Smooth muscle cell of the brain vasculature (primary cell): ENCODE results near the gene AMIGO1.

Source experiments
- DNase-seq: peaks from one replicate; pipeline ENCODE4 v3.0.0-alpha.2; 2012; ENCODE audit warnings: low read depth, low spot score

AMIGO1 gene

DNA sequence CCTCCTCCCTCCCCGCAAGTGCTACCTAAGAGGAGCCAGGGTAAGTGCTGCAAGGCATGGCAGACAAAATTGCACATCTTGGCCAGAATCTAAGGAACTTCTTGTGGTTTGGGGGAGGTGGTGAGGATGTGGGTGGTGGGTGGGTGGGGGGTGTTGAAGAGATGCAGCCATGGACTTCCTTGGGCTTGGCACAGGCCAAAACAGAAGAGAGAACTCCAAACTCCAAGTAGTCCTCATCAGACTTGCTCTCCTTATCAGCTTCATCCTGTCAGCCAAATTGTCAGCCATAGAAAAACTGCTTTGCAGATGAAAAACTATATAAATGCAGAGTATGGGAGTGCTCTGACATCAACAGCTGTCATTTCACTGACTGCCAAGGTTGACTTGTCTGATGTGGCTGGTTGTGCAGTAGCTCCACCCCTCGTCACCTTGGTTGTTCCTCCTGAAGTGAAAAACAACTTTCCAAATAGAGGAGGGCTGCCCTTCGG lies 7.1 kb downstream of the AMIGO1 start:
- DNase-seq: no peak

DNA sequence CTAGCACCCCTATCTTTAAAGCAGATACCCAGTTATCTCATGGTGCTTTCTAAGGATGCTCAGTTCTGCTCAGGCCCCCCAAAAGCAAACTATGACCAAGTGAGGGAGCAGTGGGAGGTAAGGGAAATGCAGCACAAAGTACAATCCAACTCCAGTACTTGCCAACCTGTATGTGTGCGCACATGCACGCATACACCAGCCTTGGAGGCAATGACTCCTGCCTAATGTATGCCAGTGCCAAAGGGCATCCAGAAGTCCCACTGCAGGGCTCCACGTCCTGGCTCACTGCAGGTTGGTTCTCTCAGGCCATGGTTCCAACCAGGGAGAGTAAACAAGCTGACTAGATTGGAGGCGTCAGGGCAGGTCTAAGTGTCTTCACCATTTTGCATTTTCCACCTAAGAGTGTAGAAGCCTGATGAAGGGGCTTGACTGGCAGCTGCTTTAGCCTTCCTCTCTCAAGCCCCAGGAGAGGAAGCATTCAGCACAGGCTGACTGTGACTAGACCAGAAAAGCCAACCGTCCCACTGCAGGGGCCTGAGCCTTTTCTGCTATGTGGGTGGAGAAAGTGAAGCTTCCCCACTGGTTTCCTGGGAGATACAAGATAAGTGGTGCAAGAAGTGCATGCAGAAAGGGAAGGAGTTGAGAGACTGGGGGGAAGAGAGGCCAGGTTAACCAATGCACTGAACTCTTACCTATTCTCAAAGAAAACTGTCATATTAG lies 7.7 kb downstream of the AMIGO1 start:
- no peak for DNase-seq

DNA sequence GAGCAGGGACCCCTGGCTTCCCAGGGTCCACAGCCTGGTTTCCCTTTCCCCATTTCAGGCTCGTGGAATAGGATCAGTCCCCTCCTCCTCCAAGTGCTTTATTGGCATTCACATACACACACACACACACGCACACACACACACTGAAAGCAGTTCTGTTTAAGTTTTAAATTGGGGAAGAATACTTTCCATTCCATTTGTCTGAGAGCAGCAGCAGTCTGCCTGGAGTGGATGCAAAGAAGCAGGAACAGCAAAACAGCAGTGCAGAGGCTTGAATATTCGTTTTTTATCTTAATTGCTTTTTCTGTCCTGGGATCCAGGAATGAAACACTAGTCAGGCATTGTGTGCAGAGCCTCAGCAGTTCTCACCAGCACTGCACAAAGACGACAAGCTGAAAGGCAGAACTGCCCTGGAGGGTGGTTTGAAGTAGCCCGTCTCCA lies 8.6 kb downstream of the AMIGO1 start:
- DNase-seq: no peak

DNA sequence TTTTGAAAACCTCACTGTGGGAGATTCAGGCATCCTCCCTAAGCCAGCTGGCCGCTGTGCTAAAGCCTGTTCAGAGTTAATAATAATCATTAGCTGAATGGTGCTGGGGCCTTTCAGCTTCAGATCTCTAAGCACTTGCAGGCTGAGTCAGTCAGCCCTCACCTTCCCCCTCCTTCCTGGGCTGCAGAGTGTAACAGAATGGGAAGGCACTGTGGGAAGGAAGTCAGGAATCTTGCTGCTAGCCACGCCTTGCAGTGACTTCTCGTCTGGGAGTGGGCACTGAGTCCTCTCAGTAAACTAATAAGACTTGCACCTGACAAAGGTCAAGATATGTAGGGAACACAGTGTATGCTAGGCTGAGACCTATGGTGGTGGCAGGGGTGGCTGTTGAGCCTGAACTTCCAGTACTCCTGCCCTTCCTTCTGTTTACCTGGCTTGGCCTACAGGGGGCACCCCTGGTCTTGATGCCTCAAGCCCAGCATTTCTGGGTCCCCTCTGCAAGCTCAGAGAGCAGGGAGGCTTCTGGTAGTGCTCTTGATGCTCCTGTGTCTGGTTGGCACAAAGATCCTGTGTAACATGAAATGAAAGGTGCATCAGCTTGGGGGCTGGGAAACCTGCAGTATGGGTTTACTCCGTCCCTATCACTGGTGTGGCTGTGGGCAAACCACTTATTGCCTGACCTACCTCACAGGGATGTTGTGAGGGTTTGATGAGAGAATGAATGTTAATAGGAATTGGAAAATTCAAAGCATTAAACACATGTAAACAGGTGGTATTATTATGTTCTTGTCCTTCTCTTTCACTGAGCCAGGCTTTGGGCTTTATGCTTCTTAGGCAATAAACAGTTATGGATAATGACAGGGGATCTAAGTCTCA lies 9.6 kb downstream of the AMIGO1 start:
- no peak for DNase-seq

DNA sequence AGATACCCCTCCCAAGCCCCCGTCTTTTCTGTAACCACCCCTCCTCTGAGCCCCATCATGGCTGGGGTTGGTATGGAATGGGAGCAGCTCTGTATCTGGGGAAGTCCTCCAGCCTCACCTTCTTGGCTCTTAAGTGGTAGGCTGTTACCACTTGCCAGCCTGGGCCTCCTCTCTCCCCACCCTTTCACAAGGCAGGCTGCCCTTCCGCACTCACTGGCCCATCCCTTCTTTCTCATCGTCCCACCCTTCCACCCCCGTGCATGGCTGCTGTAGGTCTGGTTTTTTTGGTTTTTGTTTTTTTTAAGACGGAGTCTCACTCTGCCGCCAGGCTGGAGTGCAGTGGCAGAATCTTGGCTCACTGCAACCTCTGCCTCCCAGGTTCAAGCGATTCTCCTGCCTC lies 10.4 kb downstream of the AMIGO1 start:
- no peak for DNase-seq

DNA sequence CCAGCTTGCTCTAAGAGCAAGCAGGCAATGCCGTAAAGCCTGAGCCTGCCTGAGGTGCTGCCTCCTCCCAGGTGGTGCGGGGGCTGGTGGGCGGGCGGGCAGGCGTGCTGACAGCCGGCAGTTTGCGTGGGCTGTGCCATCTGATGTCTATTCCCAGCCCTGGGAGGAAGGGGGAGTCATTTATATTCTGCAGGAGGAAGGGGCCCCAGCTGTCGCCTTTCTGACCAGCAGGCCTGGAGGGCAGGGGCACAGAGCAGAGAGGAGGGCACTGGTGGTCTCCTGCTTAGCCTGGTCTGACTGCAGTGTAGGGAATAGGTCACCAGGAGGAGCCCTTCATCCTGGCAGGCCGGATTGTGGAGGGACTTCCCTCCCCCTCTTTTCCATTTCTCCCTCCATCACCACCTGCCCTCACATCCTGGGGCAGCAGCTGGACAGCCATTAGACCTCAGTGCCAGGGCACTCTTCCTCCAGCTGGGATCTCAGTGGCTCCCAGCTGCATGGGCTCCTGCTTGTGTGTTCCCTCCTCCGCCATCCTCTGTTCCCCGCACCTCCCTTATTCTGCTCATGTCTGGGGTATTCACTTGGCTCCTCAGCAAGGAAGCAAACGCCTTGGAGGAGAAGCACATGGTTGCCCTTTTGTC lies 11.2 kb downstream of the AMIGO1 start:
- DNase-seq: no peak

DNA sequence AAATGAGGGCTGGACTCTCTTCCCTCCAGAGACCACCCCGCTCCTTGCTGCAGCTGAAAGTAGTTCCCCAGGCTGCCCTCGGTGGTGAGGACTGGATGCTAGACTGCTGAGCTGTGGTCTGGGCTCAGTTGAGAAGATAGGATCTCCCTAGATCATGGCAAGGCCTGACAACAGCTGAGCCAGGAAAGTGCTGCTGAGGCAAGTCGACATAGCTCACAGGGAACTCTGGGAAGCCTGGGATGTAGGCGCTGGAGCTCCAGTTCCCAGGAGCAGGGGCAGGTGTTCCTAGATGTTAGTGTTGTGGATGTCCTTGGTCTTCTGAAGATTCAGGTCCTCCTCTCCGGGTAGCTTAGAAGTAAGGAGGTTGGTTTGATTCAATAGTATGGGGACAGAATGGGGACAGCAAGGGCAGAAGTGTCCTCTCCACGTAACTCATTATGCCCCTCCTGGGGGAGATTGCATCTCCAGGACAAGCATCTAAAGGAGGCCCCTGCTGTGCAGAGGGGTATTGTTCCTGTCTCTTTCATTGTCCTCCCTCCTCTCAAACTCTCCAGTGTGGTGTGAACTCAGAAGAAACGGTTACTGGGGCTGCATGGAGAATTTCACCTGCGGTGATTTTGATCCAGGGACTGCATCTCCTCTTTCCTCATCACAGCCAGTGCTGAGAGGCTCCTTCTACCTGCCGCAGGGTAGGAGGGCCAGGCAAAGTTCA lies 11.9 kb downstream of the AMIGO1 start:
- no peak for DNase-seq

DNA sequence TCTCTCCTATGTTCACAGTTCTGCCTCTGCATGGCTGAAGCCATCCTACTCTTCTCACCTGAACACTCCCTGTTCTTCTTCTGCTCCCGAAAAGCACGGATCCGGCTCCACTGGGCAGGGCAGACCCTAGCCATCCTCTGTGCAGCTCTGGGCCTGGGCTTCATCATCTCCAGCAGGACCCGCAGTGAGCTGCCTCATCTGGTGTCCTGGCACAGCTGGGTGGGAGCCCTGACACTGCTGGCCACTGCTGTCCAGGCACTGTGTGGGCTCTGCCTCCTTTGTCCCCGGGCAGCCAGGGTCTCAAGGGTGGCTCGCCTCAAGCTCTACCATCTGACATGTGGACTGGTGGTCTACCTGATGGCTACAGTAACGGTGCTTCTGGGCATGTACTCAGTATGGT lies 13.8 kb downstream of the AMIGO1 start:
- DNase-seq: no peak

DNA sequence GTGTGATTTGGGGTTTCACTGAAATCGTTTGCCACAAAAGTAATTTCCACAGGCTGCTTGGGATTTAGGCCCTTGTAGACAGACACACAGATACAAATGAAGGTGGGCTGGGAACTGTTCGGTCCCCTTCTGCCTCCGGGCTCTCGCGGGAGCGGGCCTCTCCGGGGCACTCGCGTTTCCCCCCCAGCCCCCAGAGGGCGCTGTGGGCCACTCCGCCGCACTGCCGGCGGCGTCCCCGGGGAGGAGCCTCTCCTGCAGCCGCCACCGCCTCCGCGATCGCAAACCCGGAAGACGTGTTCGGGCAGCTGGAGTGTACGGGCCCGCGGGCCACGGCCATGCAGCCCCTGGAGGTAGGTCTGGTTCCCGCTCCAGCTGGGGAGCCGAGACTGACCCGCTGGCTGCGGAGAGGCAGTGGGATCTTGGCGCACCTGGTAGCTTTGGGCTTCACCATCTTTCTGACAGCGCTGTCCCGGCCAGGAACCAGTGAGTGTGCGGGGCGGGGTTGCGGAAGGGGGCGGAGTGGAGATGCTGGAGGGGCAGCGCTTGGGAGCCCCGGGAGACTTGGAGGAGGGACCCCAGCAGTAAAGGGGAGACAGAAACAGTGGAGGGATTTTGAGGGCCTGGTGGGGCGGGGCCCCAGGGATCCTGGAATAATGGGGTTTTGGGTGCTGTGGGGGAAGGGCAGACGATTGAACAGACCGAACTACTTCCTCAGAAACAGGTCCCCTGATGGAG lies 15.6 kb downstream of the AMIGO1 start, which contains the start of gene CYB561D1:
Gene CYB561D1 (plus strand): TSS at position 290 of the 735 bp plus-strand sequence. CDS start 46 bp downstream, at position 336.
- DNase-seq: peak; percentile 62

DNA sequence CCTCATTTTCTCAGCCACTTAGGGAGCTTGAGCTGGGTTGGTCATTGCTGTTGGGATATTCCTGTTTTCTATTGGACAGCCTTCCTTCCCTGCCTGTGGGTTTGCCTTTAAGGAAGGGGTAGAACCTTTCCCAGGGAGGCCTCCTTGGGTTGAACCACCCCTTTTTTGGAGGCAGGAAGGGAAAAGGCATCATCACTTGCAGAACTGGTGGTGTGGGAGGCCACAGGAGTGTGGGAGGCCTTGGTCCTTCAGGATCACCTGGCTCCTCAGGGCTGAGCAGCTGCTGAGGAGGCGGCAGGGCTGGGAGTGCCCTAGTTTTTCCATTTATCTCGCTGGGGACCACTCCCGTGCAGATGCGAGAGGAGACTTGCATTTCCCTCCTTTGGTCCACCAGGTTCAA lies 16.3 kb downstream of the AMIGO1 start:
- no peak for DNase-seq

DNA sequence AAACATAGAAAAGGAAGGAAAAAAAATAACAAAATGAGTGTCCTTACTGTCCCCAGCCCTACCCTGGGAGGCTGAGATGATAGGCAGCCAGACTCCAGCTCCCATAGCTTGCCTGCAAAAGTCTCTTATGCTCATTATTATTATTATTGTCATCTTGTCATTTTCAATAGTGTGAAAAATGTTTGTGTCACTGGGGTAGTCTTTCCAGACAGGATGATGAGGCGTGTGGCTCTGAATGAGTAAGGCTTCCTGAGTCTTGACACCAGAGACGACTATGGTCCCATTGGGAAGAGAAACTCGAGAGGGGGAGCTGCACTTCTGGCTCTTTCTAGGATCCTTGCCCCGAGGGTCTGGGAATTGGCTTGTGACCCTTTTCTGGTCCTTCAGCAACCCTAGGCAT lies 16.7 kb downstream of the AMIGO1 start:
- DNase-seq: no peak

DNA sequence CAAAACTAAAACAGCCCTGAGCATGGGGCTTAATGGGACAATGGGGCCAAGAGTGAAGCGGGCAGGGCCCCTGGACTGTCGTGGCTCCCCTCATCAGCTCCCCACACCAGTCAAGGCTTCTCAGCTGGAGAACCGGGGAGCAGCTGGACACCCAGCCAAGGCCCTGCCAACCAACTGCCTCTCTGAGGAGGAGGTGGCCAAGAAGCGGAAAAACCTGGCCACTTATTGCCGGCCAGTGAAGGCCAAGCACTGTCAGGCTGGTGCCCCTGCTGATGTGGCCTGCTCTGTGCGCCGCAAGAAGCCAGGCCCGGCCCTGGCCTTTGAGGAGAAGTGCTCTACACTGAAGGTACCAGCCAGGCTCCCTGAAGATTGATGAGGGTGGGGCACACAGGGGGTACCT lies 18.2 kb downstream of the AMIGO1 start:
- no peak for DNase-seq

DNA sequence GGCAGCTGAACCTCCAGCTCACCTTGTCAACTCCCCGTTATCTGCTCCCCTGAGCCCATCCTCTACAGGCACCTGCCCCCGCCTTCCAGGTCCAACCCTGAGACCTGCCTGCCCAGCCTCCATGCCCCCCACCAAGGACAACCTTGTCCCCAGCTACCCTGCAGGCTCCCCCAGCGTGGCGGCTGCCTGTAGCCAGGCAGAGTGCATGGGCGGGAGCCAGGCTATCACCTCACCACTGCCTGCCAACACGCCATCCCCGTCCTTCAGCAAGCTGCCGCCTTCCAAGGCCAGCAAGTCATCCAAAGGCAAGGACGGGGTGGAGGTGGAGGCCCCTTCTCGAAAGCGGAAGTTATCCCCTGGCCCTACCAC lies 18.6 kb downstream of the AMIGO1 start:
- no peak for DNase-seq

DNA sequence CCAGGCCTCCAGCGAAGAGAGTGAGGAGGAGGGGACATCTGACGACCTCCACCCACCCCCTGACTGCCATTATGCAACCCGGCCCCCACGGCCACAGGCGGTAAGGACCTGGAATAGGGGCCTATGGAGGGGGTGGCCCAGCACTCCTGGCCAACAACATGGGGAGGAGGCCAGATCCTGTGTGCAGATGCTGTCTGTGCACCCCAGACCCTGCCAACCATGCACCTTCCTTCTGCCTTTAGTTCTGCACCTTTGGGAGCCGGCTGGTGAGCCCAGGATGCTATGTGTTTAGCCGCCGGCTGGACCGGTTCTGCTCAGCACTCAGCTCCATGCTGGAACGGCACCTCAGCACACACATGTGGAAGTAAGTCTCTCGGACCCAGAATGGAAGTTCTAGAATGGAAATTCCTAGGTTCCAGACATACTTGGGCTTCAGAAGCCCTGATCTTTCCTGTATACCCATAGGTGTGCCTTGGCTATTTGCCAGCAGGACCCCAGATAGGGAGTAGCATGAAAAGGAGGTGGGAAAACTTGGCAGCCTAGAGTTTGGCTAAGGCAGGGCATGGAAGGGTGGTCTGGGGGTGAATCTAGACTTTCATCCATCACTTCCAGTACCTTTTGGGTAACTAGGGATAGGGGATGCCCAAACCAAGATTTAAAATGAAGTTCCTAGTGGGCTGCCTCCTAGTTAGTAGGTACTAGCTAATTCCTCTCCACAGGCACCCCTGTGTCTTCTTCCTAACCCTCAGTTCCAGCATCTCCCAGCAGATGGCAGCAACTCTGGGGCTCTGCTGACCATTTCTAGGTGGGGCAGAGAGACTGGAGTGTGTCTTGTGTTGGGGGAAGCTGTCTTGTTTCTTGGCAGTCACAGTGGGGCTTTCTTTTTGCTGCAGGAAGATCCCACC lies 19.2 kb downstream of the AMIGO1 start:
- DNase-seq: peak; percentile 39

DNA sequence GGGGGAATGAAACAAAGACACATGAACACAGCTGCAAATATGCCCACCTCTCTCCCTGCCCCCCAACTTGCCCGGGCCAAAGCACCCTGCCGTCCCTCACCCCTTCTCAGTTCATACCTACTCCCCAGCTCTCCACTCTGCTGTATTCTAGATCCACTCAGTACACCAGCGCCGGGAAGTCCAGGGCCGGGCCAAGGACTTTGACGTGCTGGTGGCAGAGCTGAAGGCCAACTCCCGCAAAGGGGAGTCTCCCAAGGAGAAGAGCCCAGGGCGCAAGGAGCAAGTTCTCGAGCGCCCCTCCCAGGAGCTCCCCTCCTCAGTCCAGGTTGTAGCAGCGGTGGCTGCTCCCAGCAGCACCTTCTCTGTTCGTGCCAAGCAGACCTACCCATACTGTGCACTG lies 20.8 kb downstream of the AMIGO1 start:
- no peak for DNase-seq

DNA sequence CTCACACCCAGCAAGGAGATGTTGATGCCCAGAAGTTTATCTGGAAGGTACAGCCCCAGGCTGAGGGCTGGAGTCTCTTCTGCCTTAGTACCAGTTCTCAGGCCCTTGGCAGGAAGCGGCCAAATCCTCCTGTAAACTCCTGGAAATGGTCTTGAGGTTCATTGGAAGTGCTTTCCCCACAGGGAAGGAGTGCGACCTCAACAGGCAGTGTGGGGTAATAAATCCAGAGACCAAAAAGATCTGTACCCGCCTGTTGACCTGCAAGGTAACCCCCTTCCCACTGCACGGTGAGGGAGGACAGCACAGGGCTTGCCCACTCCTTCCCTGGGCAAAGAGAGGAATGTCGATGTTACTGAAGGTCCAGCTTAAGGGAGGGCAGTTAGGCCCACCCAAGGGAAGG lies 21.3 kb downstream of the AMIGO1 start:
- no peak for DNase-seq

DNA sequence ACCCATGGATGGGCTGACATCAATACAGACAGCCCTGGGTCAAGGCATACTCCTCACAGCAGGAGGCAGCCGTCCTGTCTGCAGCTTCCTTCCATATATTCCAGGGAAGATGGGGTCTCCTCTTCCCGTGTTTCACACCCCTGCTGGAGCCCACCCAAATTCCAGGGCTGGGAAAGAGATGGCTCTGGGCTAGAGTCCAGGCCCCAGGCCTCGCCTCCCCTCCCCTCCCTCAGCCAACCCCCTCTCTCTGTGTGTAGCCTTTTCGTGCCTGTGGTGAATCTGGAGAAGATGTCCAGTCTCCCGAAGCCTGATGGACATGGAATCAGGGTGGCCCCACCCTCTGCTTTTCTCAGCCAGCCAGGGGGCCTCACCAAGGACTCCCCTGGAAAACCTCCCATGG lies 22.3 kb downstream of the AMIGO1 start:
- DNase-seq: no peak

DNA sequence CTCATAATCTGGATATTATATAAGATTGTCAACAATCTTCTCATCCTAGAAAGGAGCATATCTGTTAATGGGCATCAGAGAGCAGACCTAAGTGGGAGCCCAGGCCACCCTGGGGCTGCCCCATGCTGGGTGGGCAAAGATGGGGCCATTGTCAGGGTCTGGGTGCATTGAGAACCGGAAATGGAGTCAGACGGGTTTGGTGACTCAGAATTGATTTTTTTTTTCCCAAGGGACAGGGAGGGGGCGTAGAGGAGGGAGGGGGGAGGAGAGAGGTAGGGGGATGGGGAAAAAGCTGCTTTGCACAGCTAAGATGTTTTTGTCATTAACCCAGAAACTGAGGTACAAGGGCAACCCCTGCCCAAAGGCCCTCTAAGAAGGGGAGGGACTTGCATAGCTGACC lies 24.5 kb downstream of the AMIGO1 start:
- DNase-seq: no peak

DNA sequence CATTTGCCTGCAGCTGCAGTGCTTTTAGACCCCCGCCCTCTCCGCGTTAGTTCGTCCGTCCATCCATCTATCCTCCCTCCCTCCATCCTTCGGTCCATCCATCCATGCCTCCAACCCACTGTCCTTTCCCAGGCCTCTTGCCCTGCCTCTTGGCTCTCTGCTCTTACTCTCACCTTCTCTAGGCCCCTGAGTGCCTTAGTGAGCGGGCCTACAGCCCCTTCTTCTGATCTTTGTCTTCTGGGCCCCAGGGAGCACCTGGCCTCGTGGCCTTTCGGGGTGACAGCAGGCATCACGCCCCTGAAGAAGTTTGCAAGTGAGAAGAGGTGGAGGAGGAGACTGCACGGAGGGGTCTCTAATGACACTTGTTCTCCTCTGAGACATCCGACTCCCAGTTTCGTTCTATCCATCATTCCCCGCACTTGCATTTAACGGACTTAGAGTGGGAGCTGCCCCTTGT lies 25.0 kb downstream of the AMIGO1 start:
- DNase-seq: no peak
